ENCODE measurements around the gene ZNF445.
"Not testable (repeated sequence)": the region's sequence is repeated elsewhere in the genome, so short reads cannot be mapped to it uniquely, and the experiment has no call there.

Gene ZNF445

DNA sequence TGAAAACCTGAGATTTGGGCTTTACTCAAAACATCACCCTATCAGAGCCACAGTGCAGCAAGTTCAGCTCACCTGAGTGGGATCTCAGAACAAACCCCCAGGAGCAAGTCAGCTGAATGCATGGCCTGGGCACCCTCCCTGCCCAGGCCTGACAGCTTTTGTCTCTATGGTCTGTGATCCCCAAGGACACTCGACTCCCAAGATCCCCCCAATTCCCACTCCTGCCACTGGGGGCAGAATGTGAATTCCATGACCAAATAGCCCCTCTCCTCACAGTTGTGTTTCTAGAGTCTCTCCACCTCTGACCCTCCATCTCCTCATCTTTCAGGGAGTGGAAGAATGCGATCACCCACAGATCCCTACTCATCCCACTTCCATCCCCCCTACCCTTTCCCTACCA is 58.9 kb downstream of the ZNF445 start:
- Histone ChIP-seq H3K79me2 (ENCODE audit: insufficient read depth, low read length) (no peaks in the 10 kb centered on the region), H4K20me1 (ENCODE audit: insufficient read depth, low read length) (no peaks in the 10 kb centered on the region), H2AFZ (ENCODE audit: low read length) (no peak overlapping the region), H3K4me1 (ENCODE audit: insufficient read depth, low read length, severe bottlenecking) (no peaks in the 10 kb centered on the region), H3K9me3 (ENCODE audit: low read length) (no peaks in the 10 kb centered on the region), H3F3A (ENCODE audit: insufficient read depth, low read length) (no peaks in the 10 kb centered on the region), H3K4me2 (ENCODE audit: low read length) (no peak overlapping the region), H3K9ac (ENCODE audit: low read length) (no peak overlapping the region), H3K4me3 (ENCODE audit: low read depth, low read length, poor library complexity, severe bottlenecking) (no peak overlapping the region), H3K27ac (ENCODE audit: low read depth, low read length, poor library complexity, severe bottlenecking) (no peak overlapping the region), H3K36me3 (ENCODE audit: insufficient read depth, low read length) (no peaks in the 10 kb centered on the region), H3K27me3 (ENCODE audit: insufficient read depth, low read length) (no peaks in the 10 kb centered on the region), H3K9me2 (ENCODE audit: low read depth, low read length) (no peaks in the 10 kb centered on the region)
- TF ChIP-seq CTCF (IDR thresholded peaks at IDR 0.05; ENCODE audit: low read length) (peak; percentile 17; the same call in 1 of the 2 replicates), EZH2 (IDR thresholded peaks at IDR 0.05; ENCODE audit: borderline replicate concordance, low read length) (no peak)

- not testable (repeated sequence) for H4K20me1 ChIP-seq (ENCODE audit: insufficient read depth, low read length); H2AFZ ChIP-seq (ENCODE audit: low read length); H3K79me2 ChIP-seq (ENCODE audit: insufficient read depth, low read length); H3K4me3 ChIP-seq (ENCODE audit: low read depth, low read length, poor library complexity, severe bottlenecking); H3K9ac ChIP-seq (ENCODE audit: low read length); H3K9me3 ChIP-seq (ENCODE audit: low read length); H3K36me3 ChIP-seq (ENCODE audit: insufficient read depth, low read length); H3K4me2 ChIP-seq (ENCODE audit: low read length); H3K4me1 ChIP-seq (ENCODE audit: insufficient read depth, low read length, severe bottlenecking); H3K27me3 ChIP-seq (ENCODE audit: insufficient read depth, low read length); H3K27ac ChIP-seq (ENCODE audit: low read depth, low read length, poor library complexity, severe bottlenecking); H3K9me2 ChIP-seq (ENCODE audit: low read depth, low read length); H3F3A ChIP-seq (ENCODE audit: insufficient read depth, low read length)
Observed at GRCh38 chr3:44418118-44418517, 59.4 kb downstream of the ZNF445 start.

- Histone ChIP-seq H3K9me2 (ENCODE audit: low read depth, low read length) (no peaks in the 10 kb centered on the region), H3F3A (ENCODE audit: insufficient read depth, low read length) (no peaks in the 10 kb centered on the region), H3K4me2 (ENCODE audit: low read length) (no peak overlapping the region), H3K36me3 (ENCODE audit: insufficient read depth, low read length) (no peaks in the 10 kb centered on the region), H3K4me3 (ENCODE audit: low read depth, low read length, poor library complexity, severe bottlenecking) (no peak overlapping the region), H3K4me1 (ENCODE audit: insufficient read depth, low read length, severe bottlenecking) (no peaks in the 10 kb centered on the region), H3K79me2 (ENCODE audit: insufficient read depth, low read length) (no peaks in the 10 kb centered on the region), H3K27me3 (ENCODE audit: insufficient read depth, low read length) (no peaks in the 10 kb centered on the region), H2AFZ (ENCODE audit: low read length) (no peak overlapping the region), H3K27ac (ENCODE audit: low read depth, low read length, poor library complexity, severe bottlenecking) (no peak overlapping the region), H3K9ac (ENCODE audit: low read length) (no peak overlapping the region), H3K9me3 (ENCODE audit: low read length) (no peaks in the 10 kb centered on the region), H4K20me1 (ENCODE audit: insufficient read depth, low read length) (no peaks in the 10 kb centered on the region)
- no peak for TF ChIP-seq CTCF (IDR thresholded peaks at IDR 0.05; ENCODE audit: low read length)
- TF ChIP-seq EZH2 (IDR thresholded peaks at IDR 0.05; ENCODE audit: borderline replicate concordance, low read length): no peak
Observed at GRCh38 chr3:44416031-44417030, 61.1 kb downstream of the ZNF445 start.

All from OCI-LY1 (cell line).